ENCODE data around the gene SHPK.

GRCh38 chr17:3575511-3575910 lies 60.5 kb downstream of the SHPK start:
- no peak for TF ChIP-seq MAZ (CRISPR knock-in tag; conservative IDR thresholded peaks at IDR 0.05 in 1 of 2, IDR thresholded peaks at IDR 0.05 in 1 of 2)
- TF ChIP-seq CTCF (IDR thresholded peaks at IDR 0.05 in 2 of 3, conservative IDR thresholded peaks at IDR 0.05 in 1 of 3; ENCODE audit: insufficient read depth in 2 of 3, low read depth in 1 of 3, low read length in 3 of 3): no peak
- no peak for TF ChIP-seq ZNF280A (IDR thresholded peaks at IDR 0.05; ENCODE audit: low read depth, partially characterized antibody)
- TF ChIP-seq ATF7 (IDR thresholded peaks at IDR 0.05): no peak
- no peak for TF ChIP-seq TCFL5 (CRISPR knock-in tag; conservative IDR thresholded peaks at IDR 0.05)
- TF ChIP-seq E2F8 (IDR thresholded peaks at IDR 0.05; ENCODE audit: low read depth, partially characterized antibody): no peak
- no peak for TF ChIP-seq RCOR1 (IDR thresholded peaks at IDR 0.05; ENCODE audit: borderline replicate concordance in 1 of 2, low read depth in 2 of 2, low read length in 2 of 2)
- no peak for TF ChIP-seq SMARCA5 (IDR thresholded peaks at IDR 0.05)
- no peak for TF ChIP-seq POLR3A (IDR thresholded peaks at IDR 0.05; ENCODE audit: borderline replicate concordance, extremely low read depth, insufficient read depth, insufficient read length)
- TF ChIP-seq NCOA2 (IDR thresholded peaks at IDR 0.05; ENCODE audit: partially characterized antibody in 2 of 2): no peak
- no peak for TF ChIP-seq MXI1 (IDR thresholded peaks at IDR 0.05; ENCODE audit: low read depth, low read length)
- TF ChIP-seq ZNF121 (CRISPR knock-in tag; conservative IDR thresholded peaks at IDR 0.05): no peak
- no peak for TF ChIP-seq FOXK1 (CRISPR knock-in tag; IDR thresholded peaks at IDR 0.05; ENCODE audit: borderline replicate concordance)

All from K562 (cell line).